Inflammatory macrophage (primary cell): Measurements from ENCODE around the gene SET.
A peak's percentile ranks its signal among the peaks of the same experiment; 100 is the strongest.
"Not testable (repeated sequence)": the region's sequence is repeated elsewhere in the genome, so short reads cannot be mapped to it uniquely, and the experiment has no call there.

ENCODE experiments used
- DNase-seq, 2 donors: peaks; one replicate each; pipeline ENCODE4 v3.0.0-alpha.2; 2020 to 2022
- total RNA-seq, 18 experiments: gene quantifications; one replicate each; lab custom pipeline; 2026; ENCODE audit warnings: mixed read lengths in 6 of 18, inconsistent platforms in 2 of 18; lab: John Stamatoyannopoulos, UW

The SET gene, protein sequence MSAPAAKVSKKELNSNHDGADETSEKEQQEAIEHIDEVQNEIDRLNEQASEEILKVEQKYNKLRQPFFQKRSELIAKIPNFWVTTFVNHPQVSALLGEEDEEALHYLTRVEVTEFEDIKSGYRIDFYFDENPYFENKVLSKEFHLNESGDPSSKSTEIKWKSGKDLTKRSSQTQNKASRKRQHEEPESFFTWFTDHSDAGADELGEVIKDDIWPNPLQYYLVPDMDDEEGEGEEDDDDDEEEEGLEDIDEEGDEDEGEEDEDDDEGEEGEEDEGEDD
- total RNA-seq, result 133 to 456 (median 322) reads per million in 18 experiments

DNA sequence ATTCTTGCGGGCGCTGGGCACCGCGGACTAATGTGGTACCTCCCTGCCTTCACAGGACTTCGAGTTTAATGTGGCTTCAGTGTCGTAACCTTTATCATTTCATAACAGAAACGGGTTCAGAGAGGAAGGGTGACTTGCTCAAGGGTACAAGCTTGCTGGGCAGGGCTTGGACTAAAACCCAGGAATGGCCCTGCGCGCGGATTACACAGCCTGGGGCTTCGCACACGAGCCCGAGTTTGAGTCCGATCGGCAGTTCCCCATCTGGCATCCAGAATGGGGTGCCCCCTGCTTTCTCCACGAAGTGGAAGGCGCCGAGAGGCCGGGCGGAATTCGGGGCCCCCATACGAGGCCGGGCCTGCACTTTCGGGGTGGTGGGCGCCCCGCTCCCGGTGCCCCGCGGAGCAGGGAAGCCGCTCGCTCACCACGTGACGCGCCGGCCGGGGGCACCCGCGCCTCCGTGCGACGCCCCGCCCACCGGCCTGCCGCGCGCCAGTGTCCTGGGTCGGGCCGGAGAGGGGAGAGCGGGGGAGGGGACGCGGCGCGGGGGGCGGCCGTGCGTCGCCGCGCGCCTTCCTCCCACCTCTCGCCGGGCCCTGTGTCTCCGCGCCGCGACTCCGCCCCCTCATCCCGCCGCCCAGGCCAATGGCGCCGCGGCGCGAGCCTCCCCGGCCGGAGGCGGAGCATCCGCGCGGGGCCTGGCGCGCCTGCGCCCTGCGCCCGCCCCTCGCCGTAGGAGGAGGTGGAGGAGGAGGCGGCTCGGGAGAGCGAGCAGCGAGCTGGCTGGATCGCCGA is at the start of gene SET:
TSS of gene SET (plus strand) at position 722 of the 792 bp plus-strand sequence. CDS start 361 bp downstream, outside the sequence.
- DNase-seq, result peak; percentile 93 to 95

DNA sequence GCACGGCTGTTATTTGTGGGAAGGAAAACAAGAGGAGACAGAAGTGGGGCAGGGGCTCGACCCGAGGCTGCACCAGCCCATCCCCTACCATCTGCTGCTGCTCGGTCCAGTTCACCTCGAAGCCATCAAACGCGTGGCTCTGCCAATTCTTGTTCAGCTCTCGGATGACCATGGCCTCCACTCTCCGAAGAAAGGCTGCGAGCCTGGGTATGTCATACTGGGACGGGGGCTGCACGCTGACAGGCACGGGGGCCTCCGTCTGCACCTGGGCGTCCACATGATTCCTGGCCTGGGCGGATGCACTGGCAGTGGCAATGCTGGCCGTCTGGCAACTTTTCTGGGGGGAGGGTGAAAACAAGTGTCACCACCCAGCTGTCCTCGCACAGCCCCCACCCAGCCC is 48.4 kb upstream of the SET start:
- DNase-seq, result no peak

DNA sequence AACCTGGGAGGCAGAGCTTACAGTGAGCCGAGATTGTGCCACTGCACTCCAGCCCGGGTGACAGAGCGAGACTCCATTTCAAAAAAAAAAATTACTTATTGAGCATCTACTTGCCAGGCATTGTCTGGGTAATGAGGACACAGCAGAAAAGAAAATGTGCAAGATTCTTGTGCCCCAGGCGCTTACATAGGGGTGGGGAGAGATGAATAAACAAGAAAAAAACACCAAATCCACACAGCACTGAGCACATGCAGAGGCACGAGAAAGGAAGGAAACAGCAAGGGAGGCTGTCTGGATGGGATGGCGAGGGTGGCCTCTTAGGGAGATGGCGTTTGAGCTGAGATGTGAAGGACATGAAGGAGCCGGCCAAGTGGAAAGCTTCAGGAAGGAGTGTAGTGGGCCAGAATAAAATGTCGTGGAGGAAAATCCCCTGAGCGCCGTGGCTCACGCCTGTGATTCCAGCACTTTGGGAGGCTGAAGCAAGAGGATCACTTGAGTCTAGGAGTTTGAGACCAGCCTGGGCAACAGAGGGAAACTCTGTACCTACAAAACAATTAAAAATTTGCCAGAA is 46.3 kb upstream of the SET start:
- DNase-seq, result no peak

DNA sequence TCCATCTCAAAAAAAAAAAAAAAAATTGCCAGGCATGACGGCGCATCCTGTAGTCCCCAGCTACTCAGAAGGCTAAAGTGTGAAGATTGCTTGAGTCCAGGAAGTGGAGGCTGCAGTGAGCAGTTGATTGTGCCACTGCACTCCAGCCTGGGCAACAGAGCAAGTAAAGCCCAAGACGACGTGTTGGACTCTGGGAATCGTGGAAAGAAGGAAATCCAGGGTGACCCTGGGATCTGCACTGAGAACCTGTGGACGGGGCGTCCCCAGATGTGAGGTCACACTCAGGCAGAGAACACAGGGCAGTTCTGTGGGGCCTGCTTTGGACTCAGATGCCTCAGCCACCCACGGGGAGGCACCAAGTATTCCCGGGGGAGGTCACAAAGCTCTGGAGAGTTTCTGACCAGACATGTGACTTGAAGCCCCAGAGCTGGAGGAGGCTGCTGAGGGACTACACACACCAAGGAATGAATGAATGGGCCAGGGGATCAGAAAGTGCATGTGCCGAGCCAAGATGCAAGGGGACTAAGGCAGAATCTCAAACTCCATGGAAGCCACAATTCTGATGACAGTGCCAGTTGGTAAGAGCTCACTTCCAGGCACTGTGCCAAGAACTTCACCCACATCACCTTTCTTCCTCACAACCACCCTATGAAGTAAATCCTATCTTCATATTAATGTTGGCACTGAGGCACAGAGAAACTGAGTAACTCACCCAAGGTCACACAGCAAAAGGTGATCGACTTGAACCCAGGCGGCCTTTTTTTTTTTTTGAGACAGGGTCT is 45.3 kb upstream of the SET start:
- DNase-seq, result peak in 1 of 2 donors; percentile 38

DNA sequence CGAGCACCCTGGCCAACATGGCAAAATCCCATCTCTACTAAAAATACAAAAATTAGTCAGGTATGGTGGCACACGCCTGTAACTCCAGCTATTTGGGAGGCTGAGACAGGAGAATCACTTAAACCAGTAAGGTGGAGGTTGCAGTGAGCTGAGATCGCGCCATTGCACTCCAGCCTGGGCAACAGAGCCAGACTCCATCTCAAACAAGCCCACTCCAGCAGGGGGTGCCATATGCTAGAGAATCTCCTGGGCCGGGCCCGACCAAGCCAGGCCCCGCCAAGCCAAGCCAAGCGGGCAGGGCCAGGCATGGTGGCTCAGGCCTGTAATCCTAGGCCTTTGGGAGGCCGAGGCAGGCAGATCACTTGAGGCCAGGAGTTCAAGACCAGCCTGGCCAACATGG is 40.8 kb upstream of the SET start:
- DNase-seq, result peak; percentile 61 to 65

DNA sequence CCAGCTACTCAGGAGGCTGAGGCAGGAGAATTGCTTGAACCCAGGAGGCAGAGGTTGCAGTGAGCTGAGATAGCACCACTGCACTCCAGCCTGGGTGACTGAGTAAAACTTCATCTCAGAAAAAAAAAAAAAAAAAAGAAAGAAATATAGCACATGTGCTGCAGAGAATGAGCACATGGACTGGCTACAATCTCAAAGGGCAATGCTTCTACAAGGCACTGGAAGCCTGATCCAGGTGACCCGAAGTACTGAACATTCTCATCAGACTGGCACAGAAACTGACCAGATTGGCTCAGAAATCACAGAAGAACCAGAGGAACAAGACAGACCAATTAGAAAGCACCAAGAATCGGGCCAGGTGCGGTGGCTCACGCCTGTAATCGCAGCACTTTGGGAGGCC is 37.2 kb upstream of the SET start:
- no peak for DNase-seq

DNA sequence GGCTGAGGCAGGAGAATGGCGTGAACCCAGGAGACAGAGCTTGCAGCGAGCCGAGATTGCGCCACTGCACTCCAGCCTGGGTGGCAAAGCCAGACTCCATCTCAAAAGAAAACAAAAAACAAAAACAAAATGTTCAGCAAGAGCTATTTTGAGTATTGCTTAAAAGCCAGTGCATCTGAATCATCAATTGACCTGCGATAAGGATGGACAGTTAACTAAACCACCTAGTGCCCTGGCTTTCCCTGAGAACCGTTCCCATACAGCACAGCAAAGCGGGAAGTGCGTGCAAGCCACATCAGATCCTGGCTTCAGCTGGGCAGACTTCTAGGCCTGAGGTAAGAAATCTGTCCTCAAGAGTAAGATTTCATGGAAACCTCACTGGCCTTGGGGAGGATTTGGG is 35.1 kb upstream of the SET start:
- no peak for DNase-seq

DNA sequence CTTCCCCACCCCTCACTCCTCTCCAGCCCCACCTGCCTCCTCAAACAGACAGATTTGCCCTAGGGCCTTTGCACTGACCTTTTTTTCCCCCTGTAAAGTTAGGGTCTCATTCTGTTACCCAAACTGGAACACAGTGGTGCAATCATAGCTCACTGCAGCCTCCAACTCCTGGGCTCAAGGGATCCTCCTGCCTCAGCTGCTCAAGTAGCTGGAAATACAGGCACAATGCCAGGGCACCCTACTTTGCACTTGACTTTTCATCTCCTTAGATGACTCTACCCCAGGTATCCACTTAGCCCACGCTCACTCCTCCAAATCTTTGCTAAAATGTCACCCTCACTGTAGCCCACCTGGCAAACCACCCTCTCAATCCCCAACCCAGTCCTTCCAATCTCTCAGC is 34.5 kb upstream of the SET start:
- no peak for DNase-seq

DNA sequence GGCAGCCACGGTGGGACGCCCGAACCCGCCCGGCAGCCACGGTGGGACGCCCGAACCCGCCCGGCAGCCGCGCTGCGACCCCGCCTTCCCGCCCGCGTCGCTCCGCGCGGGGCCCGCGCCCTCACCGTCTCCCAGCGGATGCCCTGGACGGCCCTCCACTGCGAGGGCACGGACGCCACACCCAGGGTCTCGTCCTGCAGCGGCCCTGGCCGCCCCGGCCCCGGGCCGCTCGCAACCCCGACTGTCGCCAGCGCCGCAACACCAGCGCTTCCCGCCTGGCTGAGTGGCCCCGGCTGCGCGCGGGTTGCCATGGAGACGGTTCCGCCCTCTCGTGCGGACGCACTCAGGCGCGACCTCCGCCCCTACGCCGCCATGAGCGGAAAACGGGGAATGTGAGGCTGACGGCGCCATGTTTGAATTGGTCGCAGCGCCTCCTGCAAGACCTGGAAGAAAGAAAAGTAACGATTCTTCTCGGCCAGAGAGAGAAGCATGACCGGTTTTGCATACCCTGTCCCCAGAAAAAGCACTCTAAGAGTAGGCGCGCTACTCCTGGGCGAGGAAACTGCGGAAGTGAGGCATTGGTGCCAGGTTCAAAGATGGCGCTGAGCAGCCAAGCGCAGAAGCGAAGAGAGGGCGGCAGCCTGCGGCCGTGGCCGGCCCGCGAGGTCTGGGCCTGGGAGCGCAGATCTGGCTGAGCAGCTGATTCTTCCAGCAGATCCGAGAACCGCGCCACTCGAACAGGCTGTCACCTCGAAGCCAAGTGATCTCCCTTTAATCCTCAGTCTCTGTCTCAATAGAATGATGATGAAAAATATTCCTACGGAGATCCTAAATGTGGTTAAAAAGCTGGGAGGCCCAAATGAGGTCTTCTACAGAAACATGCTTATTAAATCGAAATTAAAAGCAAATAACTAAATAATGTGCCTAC is 32.3 kb upstream of the SET start, which contains the start of gene DYNC2I2:
TSS of gene DYNC2I2 (minus strand) at position 432 of the 928 bp plus-strand sequence. CDS start at position 311, 121 bp downstream.
- DNase-seq, result peak; percentile 94 to 97

DNA sequence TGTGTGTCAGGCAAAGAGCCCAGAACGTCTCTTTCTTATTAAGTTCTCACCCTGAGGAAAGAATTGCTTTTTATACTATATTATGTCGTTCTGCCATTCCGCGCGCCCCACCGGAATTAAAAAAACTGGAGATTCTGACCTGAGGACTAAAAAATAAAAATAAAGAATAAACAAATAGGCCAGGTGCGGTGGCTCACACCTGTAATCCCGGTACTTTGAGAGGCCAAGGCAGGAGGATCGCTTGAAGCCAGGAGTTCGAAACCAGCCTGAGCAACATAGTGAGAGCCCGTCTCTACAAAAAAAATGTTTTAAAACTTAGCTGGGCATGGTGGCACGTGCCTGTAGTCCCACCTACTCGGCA is 31.7 kb upstream of the SET start:
- DNase-seq, result no peak

DNA sequence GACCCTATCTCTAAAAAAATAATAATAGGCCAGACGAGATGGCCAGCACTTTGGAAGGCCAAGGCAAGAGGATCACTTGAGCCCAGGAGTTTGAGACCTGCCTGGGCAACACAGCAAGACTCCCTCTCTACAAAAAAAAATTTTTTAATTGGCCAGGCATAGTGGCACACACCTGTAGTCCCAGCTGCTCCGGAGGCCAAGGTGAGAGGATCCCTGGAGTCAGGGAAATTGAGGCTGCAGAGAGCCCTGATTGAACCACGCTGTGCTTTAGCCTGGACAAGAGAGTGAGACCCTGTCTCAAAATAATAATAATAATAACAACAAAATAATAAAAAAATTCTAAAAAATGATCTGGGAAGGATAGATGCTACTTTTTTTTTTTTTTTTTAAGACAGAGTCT is 31.2 kb upstream of the SET start:
- no peak for DNase-seq

DNA sequence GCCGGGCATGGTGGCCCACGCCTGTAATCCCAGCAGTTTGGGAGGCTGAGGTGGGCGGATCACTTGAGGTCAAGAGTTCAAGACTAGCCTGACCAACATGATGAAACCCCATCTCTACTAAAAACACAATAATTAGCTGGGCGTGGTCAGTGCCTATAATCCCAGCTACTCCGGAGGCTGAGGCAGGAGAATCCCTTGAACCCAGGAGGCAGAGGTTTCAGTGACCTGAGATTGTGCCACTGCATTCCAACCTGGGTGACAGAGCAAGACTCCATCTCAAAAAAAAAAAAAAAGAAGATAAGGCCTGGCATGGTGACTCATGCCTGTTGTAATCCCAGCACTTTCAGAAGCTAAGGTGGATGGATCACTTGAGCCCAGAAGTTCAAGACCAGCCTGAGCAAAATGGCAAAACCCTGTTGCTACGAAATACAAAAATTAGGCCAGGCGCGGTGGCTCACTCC is 22.5 kb upstream of the SET start:
- not testable (repeated sequence) for DNase-seq

DNA sequence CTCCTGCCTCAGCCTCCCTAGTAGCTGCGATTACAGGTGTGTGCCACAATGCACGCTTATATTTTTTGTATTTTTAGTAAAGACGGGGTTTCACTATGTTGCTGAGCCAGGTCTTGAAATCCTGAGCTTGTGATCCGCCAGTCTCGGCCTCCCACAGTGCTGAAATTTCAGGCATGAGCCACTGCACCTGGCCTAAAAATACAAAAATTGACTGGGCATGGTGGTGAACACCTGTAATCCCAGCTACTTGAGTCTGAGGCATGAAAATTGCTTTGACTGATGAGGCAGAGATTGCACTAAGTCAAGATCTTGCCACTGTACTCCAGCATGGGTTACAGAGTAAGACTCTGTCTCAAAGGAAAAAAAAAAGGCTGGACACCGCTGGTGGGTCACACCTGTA is 19.2 kb upstream of the SET start:
- no peak for DNase-seq

DNA sequence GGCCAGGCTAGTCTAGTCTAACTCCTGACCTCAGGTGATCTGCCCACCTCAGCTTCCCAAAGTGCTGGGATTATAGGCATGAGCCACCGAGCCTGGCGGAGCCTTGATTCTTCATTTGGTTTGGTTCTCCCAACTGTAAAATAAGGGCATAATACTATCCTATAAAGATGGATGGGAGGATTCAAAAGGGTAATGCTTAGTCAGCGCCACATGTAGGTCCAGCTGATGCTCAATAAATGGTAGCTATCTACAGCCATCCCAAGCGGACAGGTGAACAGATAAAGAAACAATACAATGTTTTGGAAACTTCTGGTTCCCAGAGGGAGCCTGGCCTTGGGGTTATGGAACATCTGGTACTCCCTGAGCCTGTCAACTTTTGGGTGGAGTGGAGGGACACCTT is 13.6 kb upstream of the SET start:
- no peak for DNase-seq

DNA sequence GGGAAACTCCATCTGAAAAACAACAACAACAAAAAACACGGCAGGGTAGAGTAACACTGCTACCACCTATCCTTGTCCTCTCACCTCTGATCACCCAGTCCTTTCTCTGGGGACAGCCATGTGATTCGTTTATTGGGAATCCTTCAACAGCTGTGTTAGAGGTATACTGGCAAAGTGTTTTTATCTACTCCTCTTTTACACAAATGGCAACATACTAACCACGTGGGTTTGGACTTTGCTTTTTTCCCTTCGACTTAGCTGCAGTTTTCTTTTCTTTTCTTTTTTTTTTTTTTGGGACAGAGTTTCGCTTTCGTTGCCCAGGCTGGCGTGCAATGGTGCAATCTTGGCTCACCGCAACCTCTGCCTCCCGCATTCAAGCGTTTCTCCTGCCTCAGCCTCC is 11.2 kb upstream of the SET start:
- no peak for DNase-seq

DNA sequence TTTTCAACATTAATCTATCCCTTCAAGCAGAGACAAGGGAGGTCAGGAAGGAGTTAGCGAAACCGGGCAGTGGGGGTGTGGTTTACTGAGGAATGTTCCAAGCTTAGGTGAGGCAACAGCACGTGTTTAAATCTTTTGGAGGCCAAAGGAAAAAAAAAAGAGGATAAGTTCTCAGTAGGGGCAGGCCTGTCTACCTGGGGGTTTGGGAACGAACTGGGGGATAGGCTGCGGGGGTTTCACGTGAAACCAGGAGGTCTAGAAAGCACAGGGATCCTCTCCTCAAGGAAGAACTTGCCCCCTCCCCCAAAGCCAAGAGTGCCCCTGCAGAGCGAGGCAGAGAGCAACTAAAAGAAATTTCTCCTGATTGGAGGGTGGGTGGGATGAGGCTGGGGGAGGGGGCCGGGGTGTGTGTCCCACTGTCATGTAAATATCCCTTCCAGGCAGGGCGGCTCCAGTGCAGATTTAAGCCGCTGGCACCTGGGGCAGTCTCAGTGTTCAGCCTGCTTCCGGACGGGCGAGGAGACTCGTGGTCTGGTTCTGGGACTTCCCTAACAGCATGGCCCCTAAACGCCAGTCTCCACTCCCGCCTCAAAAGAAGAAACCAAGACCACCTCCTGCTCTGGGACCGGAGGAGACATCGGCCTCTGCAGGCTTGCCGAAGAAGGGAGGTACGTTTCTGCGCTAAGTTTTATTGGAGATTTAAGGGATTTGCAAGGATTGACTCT is 5.5 kb upstream of the SET start:
- peak; percentile 57 to 72 for DNase-seq

DNA sequence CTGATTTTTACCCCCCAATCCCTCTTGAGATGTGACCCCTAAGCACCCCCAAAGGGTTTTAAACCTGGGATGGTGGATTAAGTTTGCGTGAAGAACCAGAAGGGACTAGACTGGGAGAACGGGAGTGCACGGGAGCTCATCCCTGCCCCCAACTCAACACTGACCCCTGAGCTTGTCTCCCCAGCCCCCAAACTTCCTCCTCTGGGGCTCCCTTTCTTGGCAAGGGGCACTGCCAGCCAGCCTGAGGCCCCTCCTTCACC is 5.0 kb upstream of the SET start:
- DNase-seq, result no peak

DNA sequence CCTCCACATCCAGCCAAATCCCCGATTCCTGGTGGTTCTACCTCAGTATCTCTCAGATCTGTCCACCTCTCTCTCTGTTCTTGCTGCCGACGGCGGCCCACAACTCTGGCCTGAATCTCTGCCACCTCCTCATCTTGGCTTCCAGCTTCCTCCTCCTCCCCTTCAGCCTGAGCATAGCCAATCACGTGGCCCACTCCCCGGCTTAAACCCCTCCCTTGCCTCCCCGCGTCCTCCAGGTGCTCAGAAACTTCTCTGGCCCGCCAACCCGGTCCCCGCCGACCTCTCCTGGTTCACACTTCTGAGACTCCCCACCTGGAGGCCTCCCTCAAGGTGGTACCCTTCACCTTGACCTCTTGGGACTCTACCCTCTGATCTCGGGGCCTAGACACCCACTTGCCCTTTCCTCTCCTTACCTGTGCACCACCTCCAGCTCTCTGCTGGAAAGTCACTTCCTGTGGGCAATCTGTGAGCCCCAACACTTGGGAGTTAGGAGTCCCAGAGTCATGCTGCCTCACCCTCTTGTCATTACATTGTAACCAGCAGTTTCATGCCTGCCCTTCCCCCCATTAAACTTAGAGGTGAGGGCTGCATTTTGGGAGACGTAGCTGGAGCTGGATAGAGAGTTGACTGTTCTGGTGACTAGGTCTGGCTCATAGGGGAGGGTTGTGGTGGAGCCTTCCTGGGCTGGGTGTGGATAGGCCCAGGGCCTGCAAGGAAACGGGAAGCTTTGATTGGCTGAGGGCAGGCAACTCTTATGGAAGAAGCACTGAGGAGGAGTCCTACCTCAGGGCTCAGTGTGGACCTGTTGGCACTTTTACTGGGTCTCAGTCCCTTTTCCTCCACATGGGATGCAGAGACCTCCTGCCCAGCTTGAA is 4.5 kb upstream of the SET start:
- DNase-seq, result peak; percentile 72 to 82

DNA sequence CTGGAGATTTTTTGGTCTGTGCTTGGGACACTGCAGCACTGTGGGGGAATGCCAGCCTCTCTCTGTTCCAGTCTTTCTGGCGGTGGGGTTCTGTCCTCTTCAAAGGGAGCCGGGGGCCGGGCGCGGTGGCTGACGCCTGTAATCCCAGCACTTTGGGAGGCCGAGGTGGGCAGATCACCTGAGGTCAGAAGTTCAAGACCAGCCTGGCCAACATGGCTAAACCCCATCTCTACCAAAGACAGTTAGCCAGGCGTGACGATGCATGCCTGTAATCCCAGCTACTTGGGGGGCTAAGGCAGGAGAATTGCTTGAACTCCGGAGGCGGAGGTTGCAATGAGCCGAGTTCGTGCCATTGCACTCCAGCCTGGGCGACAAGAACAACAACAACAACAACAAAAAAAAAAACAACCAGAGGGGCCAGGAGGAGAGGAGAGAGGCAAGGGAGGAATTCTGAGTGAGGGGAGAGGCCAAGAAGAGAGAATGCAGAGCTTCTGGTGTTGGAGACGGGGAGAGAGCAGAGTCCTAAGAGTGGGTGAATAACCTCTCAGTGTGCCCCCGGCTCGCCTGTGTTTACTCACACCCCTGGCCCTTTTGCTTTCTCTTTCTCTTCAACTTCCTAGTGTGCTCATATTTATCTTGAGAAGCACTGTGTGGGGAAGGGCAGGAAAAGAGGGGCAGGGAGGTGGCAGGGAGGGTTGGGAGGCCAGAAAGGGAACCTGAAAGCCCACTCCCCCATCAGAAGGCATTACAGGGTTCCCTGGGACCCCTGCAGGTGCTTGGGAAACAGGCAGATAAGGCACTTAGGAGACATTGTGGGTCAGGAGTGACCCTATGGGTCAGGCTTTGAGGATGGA is 3.2 kb upstream of the SET start:
- DNase-seq, result peak; percentile 41 to 49
